Skeletal muscle satellite cell (primary cell): ENCODE results near the gene HS6ST1. TPM values are rescaled to one million over a fixed set of nuclear protein-coding genes. Genes with fewer than 3 reads are reported as not detected.

Experiments
- H3K27me3 ChIP-seq: 2 replicates; pipeline ENCODE4 v1.7.0; 2013; ENCODE audit warnings: low read length; ENCODE audit not compliant: control insufficient read depth, insufficient read depth
- H3K36me3 ChIP-seq: 2 replicates; pipeline ENCODE4 v1.7.0; 2013; ENCODE audit warnings: mild to moderate bottlenecking, control low read depth, low read length; ENCODE audit not compliant: insufficient read depth
- H3K4me1 ChIP-seq: 2 replicates; pipeline ENCODE4 v1.7.0; 2013; ENCODE audit warnings: low read length; ENCODE audit not compliant: control insufficient read depth, insufficient read depth
- H3K4me2 ChIP-seq: 2 replicates; pipeline ENCODE4 v1.7.0; 2013; ENCODE audit warnings: mild to moderate bottlenecking, low read length
- H3K4me3 ChIP-seq: 2 replicates; pipeline ENCODE4 v1.7.0; 2013; ENCODE audit warnings: low read length
- H3K9ac ChIP-seq: 2 replicates; pipeline ENCODE4 v1.7.0; 2013; ENCODE audit warnings: mild to moderate bottlenecking, low read depth, low read length, moderate library complexity
- H3K9me3 ChIP-seq: replicated peaks from 2 replicates; pipeline ENCODE4 v1.7.0; 2013; ENCODE audit warnings: mild to moderate bottlenecking, control low read depth, low read length
- total RNA-seq: library from RNA; depleted of rRNA; stranded (reverse); fragments of >200 nt; gene quantifications from 2 replicates; pipeline ENCODE4 v1.2.3, GENCODE V29; 2012; rRNA removed

HS6ST1 gene
- total RNA-seq, result 12.4 and 20.3 TPM in 2 replicates

- Histone ChIP-seq H3K27me3 (no peaks in the 10 kb centered on the region), H3K4me2 (peak within 1 kb of the TSS; percentile 98), H3K36me3 (no peaks in the 10 kb centered on the region), H3K9ac (peak within 1 kb of the TSS; percentile 72), H3K4me1 (peaks cover 25% of the 10 kb centered on the region), H3K9me3 (no peaks in the 10 kb centered on the region), H3K4me3 (peak within 1 kb of the TSS; percentile 83)
These were observed at the start of gene HS6ST1 for GRCh38 chr2:128318776-128319464. Gene HS6ST1, minus strand, starts transcription at chr2:128318868. Its CDS starts 305 bp downstream, at chr2:128318563.

GRCh38 chr2:128367601-128368359, 49.1 kb upstream of the HS6ST1 start:
- Histone ChIP-seq H3K4me2 (no peak overlapping the region), H3K9me3 (no peaks in the 10 kb centered on the region), H3K4me1 (no peaks in the 10 kb centered on the region), H3K36me3 (no peaks in the 10 kb centered on the region), H3K27me3 (no peaks in the 10 kb centered on the region), H3K4me3 (no peak overlapping the region), H3K9ac (no peak overlapping the region)

- Histone ChIP-seq H3K36me3 (no peaks in the 10 kb centered on the region), H3K4me2 (no peak overlapping the region), H3K9ac (no peak overlapping the region), H3K27me3 (no peaks in the 10 kb centered on the region), H3K9me3 (no peaks in the 10 kb centered on the region), H3K4me3 (no peak overlapping the region), H3K4me1 (no peaks in the 10 kb centered on the region)
These were observed 48.2 kb upstream of the HS6ST1 start for GRCh38 chr2:128366713-128367511.

- Histone ChIP-seq H3K4me1 (no peaks in the 10 kb centered on the region), H3K4me2 (no peak overlapping the region), H3K4me3 (no peak overlapping the region), H3K27me3 (no peaks in the 10 kb centered on the region), H3K9ac (no peak overlapping the region), H3K36me3 (no peaks in the 10 kb centered on the region), H3K9me3 (no peaks in the 10 kb centered on the region)
These were observed 46.7 kb upstream of the HS6ST1 start for GRCh38 chr2:128365217-128365905.

GRCh38 chr2:128364441-128364911, 45.8 kb upstream of the HS6ST1 start:
- H3K4me1 ChIP-seq, result no peaks in the 10 kb centered on the region
- no peak overlapping the region for H3K4me3 ChIP-seq
- no peak overlapping the region for H3K4me2 ChIP-seq
- H3K27me3 ChIP-seq, result no peaks in the 10 kb centered on the region
- H3K36me3 ChIP-seq, result no peaks in the 10 kb centered on the region
- H3K9me3 ChIP-seq, result no peaks in the 10 kb centered on the region
- H3K9ac ChIP-seq, result no peak overlapping the region

- Histone ChIP-seq H3K4me3 (no peak overlapping the region), H3K36me3 (no peaks in the 10 kb centered on the region), H3K9me3 (no peaks in the 10 kb centered on the region), H3K4me1 (no peaks in the 10 kb centered on the region), H3K4me2 (no peak overlapping the region), H3K27me3 (no peaks in the 10 kb centered on the region), H3K9ac (no peak overlapping the region)
These were observed 45.3 kb upstream of the HS6ST1 start for GRCh38 chr2:128363934-128364361.

- H3K36me3 ChIP-seq, result no peaks in the 10 kb centered on the region
- H3K27me3 ChIP-seq, result no peaks in the 10 kb centered on the region
- H3K9ac ChIP-seq, result no peak overlapping the region
- no peak overlapping the region for H3K4me2 ChIP-seq
- no peaks in the 10 kb centered on the region for H3K9me3 ChIP-seq
- no peak overlapping the region for H3K4me3 ChIP-seq
- no peaks in the 10 kb centered on the region for H3K4me1 ChIP-seq
These were observed 44.2 kb upstream of the HS6ST1 start for GRCh38 chr2:128362889-128363228.

- Histone ChIP-seq H3K4me3 (no peak overlapping the region), H3K9me3 (no peaks in the 10 kb centered on the region), H3K36me3 (no peaks in the 10 kb centered on the region), H3K27me3 (no peaks in the 10 kb centered on the region), H3K4me2 (no peak overlapping the region), H3K9ac (no peak overlapping the region), H3K4me1 (no peaks in the 10 kb centered on the region)
These were observed 43.7 kb upstream of the HS6ST1 start for GRCh38 chr2:128362176-128362888.

- no peaks in the 10 kb centered on the region for H3K4me1 ChIP-seq
- H3K27me3 ChIP-seq, result no peaks in the 10 kb centered on the region
- no peak overlapping the region for H3K4me3 ChIP-seq
- H3K9ac ChIP-seq, result no peak overlapping the region
- H3K9me3 ChIP-seq, result no peaks in the 10 kb centered on the region
- no peak overlapping the region for H3K4me2 ChIP-seq
- no peaks in the 10 kb centered on the region for H3K36me3 ChIP-seq
These were observed 42.9 kb upstream of the HS6ST1 start for GRCh38 chr2:128361376-128362131.

- no peaks in the 10 kb centered on the region for H3K36me3 ChIP-seq
- no peak overlapping the region for H3K4me3 ChIP-seq
- H3K9me3 ChIP-seq, result no peaks in the 10 kb centered on the region
- H3K4me1 ChIP-seq, result no peaks in the 10 kb centered on the region
- H3K27me3 ChIP-seq, result no peaks in the 10 kb centered on the region
- no peak overlapping the region for H3K9ac ChIP-seq
- no peak overlapping the region for H3K4me2 ChIP-seq
These were observed 42.0 kb upstream of the HS6ST1 start for GRCh38 chr2:128360711-128361110.
